NCI-H2227 treated with DMSO at 0.1 percent for 48 hours (cell line): Measurements from ENCODE around the gene TMEM232.
"Not testable (repeated sequence)": the region's sequence is repeated elsewhere in the genome, so short reads cannot be mapped to it uniquely, and the experiment has no call there.

Experiments
- DNase-seq: peaks from one replicate; lab custom pipeline; 2025; lab: John Stamatoyannopoulos, UW

Gene TMEM232

DNA sequence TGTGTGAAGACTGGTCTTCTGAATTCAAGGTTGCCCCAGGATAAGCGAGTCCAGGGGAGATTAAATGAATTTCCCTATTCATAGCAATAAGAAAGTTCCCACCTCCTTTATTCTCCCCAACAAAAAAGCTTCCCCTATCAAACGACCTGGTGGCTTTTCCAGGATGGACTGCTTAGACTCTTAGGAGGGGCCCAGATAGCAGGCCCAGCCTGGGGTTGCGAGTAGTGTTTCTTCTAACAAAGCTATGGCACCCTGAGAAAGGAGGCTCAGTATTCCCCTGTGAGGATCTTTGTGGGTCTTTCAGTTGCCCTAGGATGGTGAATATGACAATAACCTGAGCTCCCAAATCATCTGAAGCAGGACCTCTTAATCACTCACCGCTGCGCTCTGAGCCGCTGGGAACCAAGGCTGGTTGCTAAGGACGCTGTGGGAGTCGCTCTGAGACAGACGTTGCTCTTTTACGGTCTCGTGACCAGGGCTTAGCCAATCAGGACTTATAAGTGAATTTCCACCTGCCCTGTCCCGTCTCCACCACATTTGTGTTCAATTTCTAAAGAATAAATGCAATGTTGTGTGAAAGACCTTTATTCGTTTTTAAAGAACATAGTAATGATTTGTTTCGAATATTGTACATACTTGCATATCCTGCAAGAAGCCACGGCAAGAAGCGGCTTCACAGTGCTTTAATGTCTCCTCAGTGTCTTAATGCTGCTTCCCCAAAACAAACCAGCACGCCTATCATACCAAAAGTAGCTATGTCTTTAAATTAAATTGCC, at the start of gene TMEM232:
Gene TMEM232, minus strand, starts transcription at position 423 of the 776 bp plus-strand sequence. CDS start 59,319 bp downstream, outside the sequence.
- DNase-seq = peak; percentile 81

DNA sequence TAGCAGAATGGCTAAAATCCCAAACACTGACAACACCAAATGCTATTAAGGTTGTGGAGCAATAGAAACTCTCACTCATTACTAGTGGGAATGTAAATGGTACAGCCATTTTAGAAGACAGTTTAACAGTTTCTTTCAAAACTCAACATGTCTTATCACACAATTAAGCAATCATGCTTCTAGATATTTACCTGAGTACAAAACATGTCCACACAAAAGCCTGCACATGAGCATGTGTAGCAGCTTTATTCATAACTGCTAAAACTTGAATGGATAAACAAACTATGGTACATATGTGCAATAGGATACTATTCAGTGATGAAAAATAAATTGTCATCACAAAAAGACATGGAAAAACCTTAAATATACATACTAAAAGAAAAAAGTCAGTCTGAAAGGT, 43.8 kb upstream of the TMEM232 start:
- DNase-seq = no peak

DNA sequence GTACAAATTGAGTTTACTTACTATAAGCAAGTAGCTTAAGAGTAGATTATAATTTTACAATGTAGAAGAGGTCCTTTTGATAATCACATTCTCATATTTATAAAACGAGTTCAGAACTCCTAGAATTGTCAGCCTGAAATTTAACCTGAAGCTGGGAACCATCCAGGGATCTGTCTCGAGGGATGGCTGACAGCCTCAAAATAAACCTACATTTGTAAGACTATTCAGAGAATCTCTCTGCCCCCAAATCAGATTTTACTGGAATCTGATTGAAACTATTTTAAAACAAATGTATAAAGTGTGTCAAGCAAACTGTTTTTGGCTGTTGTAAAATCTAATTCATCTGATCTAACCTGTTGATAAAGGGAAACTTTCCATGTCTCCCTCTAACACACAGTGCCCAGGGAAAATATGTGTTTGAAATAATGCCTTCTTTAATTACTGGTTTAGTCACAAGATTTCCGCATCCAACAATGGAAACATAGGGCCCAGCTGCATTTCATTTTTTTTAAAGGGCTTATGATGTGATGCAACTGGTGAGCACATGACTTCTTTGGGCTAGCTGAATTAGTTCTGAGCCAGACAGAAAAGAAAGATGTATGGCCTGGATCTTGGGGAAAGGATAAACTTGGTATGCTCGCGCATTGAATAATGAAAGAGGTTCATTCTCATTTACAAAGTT, 42.7 kb upstream of the TMEM232 start:
- no peak for DNase-seq

DNA sequence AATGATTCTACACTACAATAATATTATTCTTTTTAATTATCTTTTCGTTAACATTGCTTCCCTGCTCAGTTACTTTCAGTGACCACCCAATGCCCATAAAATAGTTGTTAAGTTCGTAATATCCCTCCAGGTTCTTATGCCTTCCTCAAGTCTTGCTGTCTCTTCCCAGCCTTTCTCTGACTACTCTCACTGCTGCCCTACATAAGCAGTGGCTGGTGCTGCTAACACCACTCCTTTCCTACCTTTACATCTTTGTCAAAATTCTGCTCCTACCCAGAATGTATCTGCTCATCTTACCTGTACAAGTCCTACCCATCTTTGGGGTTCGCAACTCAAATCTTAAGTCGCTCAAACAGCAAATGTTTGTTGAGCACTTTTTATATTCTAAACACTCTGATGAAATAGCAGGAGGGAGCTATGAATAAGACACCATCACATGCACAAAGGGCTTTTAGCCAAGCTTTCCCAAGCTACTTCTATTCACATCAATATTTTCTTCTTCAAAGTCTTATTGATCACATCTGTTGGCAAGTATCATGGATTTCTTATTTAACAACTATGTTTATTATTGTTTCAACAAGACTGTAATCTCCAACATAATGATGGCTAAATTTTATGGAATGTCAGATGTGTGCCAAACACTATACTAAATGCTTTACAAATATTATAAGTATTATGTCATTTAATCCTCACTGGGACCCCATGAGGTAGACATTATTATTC, 41.8 kb upstream of the TMEM232 start:
- no peak for DNase-seq

DNA sequence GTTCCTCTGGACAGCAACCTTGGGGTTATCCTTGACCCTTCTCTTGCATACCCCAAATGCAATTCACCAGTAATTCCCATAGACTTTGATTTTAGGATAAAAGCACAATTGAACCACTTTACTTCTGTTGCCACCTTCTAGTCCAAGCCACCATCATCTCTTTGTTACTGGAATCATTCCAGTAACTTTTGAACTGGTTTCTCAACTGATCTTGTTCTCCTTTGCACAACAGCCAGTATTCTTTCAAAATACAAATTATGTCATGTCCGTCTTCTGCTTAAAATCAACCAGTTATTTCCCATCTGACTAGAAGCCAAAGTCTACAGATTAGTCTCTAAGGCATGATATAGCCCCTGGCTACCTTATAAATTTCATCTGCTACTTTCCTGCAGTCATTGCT, 33.7 kb upstream of the TMEM232 start:
- no peak for DNase-seq

DNA sequence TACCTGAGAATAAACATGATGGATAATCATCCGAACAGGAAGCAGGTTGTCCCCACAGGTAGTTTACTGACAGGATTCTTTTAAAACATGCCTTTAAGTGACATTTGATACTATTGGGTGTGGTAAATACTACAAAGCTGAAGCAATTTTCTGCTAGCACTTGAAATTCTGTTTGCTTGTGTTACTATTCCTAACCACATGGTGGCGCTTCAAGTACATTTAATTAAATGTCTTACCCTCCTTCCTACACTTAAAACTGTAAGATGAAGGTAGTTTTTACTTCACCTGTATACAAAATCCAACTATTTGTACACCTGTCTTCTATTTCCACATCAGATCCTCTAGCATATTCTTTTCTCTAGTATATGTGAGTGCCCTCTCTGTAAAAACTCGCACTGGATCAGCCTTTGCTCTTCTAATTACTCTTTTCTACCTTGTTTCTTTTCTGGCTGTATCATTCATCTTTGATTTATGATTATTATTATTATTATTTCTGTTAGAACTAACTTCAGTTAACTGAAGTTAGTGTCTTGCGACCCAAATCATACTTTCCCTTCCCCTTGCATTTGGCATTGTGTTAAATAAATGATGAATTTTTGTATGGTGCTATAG, 30.8 kb upstream of the TMEM232 start:
- peak; percentile 36 for DNase-seq

DNA sequence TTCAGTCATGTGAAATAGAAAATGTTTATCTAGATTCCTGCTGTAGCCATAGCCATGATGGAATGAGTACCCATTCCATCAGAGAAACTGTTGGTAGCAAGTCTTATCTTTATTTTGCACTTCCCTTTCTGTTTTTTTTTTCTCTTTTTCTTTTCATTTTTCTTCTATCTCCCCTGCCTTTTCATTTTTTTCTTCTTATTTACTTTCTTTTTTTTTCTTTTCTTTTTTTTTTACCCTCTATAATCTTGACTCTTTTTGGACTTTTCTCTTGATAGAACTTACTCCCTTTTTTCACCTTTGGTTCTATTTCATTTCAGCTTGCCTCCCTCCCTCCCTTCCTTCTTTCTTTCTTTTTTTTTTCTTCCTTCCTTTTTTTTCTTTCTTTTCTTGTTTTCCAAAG, 27.7 kb upstream of the TMEM232 start:
- DNase-seq = no peak

DNA sequence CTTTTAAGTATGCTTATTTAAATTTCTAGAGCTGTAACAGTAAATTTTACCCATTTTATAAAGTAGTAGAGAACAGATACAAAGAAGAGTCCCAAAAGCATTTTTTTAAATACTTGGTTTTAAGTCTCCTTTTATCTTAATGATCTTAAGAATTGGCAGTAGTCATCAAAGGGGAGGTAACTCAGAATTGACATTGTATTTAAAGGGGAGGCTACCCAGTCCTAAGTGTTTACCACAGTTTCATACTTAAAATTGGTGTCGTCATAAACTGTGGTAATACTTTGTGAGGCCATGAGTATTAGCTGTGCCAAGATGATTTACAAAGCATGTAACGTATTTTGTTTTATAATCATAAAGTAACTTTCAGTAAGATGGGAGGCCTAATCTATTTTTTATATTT, 27.1 kb upstream of the TMEM232 start:
- no peak for DNase-seq

DNA sequence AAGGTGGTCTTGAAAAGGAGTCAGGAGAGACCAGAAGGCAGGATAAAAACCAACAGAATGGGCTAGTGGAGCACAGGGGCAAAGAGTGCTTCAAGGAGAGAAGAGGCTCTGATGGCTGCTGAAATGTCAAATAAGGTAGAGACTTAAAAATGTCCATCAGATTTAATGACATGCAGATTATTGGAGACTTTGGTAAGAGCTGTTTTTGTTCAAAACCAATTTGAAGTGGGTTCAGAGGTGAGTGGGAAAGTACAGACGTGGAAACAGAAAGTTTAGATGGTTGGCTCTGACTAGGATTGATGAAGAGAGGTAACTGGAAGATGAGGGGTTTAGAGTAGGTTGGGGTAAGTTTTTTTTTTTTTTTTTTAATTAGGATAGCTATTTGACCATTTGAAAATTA, 26.5 kb upstream of the TMEM232 start:
- DNase-seq = no peak

DNA sequence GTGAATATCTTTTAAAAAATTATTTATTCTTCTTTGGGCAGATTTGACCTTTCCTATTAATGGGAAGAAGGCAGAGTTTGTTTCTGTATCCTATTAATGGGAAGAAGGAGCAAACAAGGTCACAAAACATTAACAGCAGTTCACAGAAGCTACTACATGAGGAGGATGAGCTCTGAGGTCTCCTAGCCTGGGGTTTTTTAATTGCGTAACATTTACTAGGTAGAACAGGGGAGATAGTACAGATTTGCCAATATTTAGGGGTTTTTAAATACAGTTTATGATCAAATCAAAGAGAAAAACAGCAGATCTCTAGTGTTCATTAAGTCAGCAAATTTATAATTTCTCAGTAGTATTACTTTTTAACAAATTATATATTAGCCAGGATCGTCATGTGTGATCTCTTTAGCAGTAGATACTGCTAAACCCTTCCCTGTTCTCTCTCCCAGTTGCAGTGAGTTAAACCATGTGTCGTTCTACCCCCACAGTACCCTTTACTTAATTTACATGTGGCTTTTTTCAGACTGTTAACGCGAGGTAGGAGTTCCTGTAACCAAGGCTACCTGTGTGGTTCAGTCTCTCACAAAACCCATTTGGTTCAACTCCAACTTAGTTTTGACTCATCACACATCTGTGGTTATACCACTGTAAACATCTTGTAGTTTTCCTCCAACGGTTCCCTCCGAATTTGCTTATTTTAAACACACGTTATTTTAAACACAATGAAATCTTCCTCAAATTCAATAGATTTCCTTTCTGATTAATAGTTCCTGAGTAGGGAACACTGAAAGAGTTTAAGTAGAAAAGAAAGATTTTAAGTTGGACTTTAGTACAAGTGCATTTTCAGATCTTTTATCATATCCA, 25.7 kb upstream of the TMEM232 start:
- no peak for DNase-seq

DNA sequence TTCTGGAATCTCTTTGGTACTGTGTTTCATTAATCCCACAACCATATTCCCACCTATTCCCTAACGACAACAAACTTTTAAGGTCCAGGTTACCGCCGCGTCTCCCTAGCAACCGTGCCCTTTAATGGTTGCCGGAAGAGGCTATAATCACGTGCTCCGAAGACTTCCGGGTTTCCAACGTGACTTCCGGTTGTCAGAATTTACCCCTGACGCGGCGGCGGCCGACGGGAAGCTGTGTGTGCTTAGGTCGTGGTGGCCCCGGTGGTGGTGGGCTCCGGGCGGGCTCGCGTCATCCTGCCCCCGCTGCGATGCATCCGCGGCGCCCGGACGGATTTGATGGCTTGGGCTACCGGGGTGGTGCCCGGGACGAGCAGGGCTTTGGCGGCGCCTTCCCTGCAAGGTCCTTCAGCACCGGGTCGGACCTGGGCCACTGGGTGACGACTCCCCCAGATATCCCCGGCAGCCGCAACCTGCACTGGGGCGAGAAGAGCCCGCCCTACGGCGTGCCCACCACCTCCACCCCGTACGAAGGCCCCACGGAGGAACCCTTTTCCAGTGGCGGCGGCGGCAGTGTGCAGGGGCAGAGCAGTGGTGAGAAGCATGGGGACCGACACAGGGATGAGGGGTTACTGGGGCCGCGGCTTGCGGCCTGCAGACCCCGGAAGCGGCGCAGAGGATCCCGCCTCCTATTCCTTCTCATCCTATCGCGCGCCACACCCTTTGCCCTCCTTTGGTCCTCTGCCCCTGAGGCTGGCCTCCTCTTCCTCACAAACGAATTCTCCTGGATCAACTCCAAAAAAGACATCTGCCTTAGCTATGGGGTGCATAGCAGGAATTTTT, 12.6 kb upstream of the TMEM232 start, which contains the start of gene SLC25A46:
Gene SLC25A46, plus strand, starts transcription at position 196 of the 840 bp plus-strand sequence. Its CDS starts 113 bp downstream, at position 309.
- DNase-seq = peak; percentile 81

DNA sequence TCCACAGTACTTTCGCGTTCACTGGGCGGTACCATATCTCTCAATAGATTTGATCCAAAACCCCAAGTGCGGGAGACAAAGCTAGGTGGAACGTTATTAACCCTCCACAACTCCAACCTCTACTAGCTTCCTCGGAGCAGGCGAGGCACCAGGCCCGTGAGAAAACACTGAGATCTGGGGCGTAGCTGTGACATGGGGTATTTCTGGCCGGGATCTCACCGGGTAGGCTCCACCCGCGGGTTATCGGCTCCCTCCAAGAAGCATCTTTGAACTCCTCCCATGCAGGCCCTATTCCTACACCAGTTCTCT, 12.0 kb upstream of the TMEM232 start:
- no peak for DNase-seq

DNA sequence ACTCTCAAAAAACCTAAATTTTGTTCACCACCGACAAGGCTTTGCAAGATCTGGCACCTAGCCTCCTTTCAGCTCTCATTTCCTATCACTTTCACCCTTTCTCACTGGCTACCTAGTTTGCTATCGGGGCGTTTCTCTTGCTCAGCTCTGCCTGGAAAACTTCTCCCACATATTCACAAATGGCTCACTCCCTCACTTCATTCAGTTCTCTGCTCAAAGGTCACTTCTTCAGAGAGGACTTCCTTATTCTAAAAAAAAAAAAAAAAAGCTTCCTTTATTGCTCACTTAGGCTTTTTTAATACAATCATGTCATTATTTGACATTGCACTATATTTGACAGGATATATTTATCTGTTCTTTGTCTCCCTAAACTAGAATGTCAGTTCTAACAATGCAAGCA, 10.3 kb upstream of the TMEM232 start:
- DNase-seq = no peak

DNA sequence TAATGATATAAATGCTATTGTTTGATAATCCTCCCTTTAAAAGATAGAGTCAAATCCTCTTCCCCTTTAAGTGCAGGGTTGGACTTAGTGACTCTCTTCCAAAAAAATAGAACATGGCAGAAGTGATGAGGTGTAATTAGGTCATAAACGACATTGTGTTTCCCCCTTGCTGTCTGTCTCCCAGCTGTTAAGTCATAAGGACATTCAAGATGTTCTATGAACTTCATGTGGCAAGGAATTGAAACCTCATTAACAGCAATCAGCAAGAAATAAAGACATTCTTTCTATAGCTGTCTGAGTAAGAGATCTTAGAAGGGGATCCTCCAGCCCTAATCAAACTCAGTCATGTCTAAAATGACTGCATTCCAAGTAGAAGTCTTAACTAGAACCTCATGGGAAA, 9.1 kb upstream of the TMEM232 start:
- DNase-seq = no peak

DNA sequence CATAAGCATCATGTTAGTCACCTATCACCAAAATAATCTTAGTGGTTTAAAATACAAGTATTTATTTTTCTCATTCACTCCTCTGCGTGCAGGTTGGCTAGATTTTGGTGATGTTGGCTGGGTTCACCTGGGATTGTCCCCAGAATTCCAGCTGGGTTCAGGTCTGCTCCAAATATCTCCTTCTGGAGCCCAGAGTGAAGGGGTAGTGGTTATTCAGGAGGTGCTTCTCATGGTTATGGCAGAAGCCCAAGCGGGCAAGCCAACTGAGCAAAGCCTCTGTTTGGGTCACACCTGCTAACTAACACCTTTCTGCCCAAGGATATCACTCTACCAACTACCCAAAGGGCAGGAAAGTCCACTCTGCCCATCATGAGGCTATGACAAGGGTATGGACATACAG, 7.6 kb upstream of the TMEM232 start:
- no peak for DNase-seq

DNA sequence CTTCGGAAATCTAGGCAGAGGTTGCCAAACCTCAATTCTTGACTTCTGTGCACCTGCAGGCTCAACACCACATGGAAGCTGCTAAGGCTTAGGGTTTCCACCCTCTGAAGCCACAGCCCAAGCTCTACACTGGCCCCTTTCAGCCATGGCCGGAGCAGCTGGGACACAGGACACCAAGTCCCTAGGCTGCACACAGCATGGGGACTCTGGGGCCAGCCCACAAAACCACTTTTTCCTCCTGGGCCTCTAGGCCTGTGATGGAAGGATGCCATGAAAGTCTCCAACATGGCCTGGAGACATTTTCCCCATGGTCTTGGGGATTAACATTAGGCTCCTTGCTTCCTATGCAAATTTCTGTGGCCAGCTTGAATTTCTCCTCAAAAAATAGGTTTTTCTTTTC, 5.0 kb upstream of the TMEM232 start:
- not testable (repeated sequence) for DNase-seq

DNA sequence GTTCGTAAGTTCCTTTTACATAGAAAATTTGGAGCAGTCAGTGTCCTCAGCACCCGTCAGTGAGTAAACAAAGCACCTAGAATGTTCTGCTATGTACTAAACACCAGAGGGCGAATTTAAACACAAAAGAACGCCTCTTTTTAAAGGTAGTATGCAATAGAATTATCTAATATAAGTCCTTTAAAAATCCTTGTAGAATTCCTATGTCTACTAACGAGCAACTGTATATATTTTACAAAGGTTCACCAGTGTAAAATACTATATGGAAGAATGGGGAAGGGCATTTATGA, 499 bp upstream of the TMEM232 start:
- DNase-seq = peak; percentile 58

DNA sequence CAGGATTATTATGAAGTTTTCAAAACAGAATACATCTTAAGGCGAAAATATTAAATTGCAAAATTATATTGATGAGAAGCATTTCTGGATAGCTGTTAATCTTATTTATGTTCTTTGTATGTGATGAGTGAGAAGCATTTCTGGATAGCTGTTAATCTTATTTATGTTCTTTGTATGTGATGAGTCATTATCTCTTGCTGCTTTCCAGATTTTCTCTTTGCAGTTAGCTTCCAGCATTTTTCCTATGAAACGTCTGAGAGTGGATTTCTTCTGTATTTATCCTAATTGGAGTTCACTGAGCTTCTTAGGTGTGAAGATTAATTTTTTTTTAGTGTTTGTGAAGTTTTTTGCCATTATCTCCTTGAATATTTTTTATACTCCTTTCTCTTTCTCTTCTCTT, 8.2 kb downstream of the TMEM232 start:
- no peak for DNase-seq

DNA sequence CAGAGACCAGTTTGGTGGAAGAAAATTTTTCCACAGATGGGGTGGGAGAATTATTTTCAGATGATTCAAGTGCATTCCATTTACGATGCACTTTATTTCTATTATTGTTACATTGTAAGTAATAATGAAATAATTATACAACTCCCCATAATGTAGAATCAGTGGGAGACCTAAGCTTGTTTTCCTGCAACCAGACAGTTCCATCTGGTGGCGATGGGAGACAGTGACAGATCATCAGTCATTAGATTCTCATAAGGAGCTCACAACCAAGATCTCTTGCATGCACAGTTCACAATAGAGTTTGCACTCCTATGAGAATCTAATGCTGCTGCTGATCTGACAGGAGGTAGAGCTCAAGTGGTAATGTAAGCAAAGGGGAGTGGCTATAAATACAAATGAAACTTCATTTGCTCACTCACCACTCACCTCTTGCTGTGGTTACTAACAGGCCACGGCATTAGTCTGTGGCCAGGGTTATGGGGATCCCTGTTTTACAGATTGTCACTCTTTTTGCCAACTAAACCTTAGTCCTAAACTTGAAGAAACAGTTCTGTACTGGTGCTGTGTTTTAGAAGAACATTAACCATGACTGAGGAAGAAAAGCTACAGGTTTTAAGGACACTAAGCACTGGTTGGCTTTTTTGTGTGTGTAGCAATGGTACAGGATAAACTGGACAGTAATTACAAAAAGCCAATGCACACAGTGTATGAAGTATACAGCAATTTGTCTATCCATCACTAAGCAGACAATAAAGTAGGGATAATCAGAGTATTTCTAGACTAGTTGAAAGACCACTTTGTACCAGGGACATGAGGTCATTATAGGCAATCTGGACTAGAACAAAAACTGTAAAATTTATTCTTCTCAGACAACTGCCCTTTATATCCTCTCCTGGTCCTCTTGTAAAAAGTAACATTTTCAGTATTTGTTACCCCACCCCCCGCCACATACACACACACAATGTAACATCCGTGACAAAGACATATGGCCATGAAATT, 9.9 kb downstream of the TMEM232 start:
- DNase-seq = no peak
